ENCODE measurements around the gene SUMO3.

The SUMO3 gene

DNA sequence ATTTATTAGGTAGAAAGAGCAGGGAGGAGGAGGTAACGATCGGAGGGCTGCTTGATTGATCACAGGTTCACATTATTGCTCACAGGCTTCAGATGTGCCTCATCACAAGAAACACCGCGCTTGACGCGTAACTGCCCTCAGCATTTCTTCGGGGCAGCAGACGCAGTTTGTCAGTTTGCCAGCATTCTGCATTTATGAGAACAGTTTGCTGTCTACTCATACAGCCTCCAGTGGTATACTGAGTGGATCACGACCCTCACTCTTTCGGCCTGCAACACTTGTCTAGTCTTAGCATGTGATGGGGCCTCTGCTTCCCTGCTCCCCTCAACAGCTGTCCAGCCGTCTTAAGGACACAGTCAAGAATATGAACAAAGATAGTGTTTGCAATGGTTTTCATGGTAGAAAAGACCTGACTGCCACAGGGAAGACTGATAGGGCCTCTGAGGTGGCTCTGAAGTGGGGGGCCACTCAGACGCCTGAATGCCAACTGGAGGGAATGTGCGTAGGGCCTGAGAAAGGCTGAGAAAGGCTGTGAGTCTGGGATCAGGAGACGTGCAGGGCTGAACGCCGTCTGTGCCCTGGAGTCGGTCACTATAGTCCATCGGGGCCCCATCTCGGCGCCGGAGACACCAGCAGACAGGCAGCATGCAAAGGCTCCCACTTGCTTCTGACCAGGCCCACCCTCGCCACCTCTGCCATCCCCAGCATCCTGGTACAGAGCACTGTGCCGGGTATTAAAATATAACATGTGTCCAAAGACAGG lies 61.3 kb downstream of the SUMO3 start:
- TF ChIP-seq, protein P1, sequence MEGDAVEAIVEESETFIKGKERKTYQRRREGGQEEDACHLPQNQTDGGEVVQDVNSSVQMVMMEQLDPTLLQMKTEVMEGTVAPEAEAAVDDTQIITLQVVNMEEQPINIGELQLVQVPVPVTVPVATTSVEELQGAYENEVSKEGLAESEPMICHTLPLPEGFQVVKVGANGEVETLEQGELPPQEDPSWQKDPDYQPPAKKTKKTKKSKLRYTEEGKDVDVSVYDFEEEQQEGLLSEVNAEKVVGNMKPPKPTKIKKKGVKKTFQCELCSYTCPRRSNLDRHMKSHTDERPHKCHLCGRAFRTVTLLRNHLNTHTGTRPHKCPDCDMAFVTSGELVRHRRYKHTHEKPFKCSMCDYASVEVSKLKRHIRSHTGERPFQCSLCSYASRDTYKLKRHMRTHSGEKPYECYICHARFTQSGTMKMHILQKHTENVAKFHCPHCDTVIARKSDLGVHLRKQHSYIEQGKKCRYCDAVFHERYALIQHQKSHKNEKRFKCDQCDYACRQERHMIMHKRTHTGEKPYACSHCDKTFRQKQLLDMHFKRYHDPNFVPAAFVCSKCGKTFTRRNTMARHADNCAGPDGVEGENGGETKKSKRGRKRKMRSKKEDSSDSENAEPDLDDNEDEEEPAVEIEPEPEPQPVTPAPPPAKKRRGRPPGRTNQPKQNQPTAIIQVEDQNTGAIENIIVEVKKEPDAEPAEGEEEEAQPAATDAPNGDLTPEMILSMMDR (IDR thresholded peaks at IDR 0.05; ENCODE audit: insufficient read depth, low read depth, low read length, missing control alignments): no peak
- DNase-seq (ENCODE audit: low read depth): no peak
- H3K4me3 ChIP-seq (ENCODE audit: low read depth, low read length): no peak overlapping the region
